ENCODE measurements around the gene ZKSCAN5. TPM values are rescaled to one million over a fixed set of nuclear protein-coding genes. Genes with fewer than 3 reads are reported as not detected.
A peak's percentile ranks its signal among the peaks of the same experiment; 100 is the strongest.

ZKSCAN5 gene
- 10 to 100 TPM in 4 of 10 donors, 1 to 10 TPM in 6; 7.6 to 11.2 (median 9.5) TPM for polyA plus RNA-seq (ENCODE audit: insufficient read length in 10 of 10)
- long read RNA-seq, donor 1: 0 reads
- long read RNA-seq, donor 2: 0 reads
- long read RNA-seq, donor 3: 0 reads
- long read RNA-seq, donor 4: 0 reads
- long read RNA-seq, donor 5: 0 reads
- long read RNA-seq, donor 6: 0 reads
- long read RNA-seq, donor 7: 0 reads
- long read RNA-seq, donor 8: 0 reads
- long read RNA-seq, donor 9: 0 reads

GRCh38 chr7:99504603-99505323 lies at the start of gene ZKSCAN5:
ZKSCAN5 (plus strand) TSS chr7:99504662; CDS start chr7:99506045, 1,383 bp downstream.
- peak; percentile 98 to 100 (median 98) for DNase-seq

GRCh38 chr7:99455874-99456273 lies 48.6 kb upstream of the ZKSCAN5 start:
- DNase-seq: no peak

- no peak for DNase-seq
Observed at GRCh38 chr7:99456288-99456687, 48.2 kb upstream of the ZKSCAN5 start.

- no peak for DNase-seq
Observed at GRCh38 chr7:99457050-99457649, 47.3 kb upstream of the ZKSCAN5 start.

GRCh38 chr7:99457650-99458493 lies 46.6 kb upstream of the ZKSCAN5 start:
- no peak for DNase-seq

- no peak for DNase-seq
Observed at GRCh38 chr7:99459087-99459486, 45.4 kb upstream of the ZKSCAN5 start.

GRCh38 chr7:99460651-99461050 lies 43.8 kb upstream of the ZKSCAN5 start:
- DNase-seq: no peak

- DNase-seq: no peak
Observed at GRCh38 chr7:99461221-99461620, 43.2 kb upstream of the ZKSCAN5 start.

GRCh38 chr7:99465421-99465768 lies 39.1 kb upstream of the ZKSCAN5 start:
- no peak for DNase-seq

- DNase-seq: no peak
Observed at GRCh38 chr7:99468336-99468918, 36.0 kb upstream of the ZKSCAN5 start.

GRCh38 chr7:99469381-99470065 lies 34.9 kb upstream of the ZKSCAN5 start:
- no peak for DNase-seq

- DNase-seq: peak; percentile 96 to 98 (median 97)
Observed at GRCh38 chr7:99472561-99473314, 31.7 kb upstream of the ZKSCAN5 start, which contains the start of gene ZNF789. ZNF789 (plus strand) TSS chr7:99472890; CDS start chr7:99476457, 3,567 bp downstream.

- DNase-seq: peak in 2 of 3 donors; percentile 32 to 37
Observed at GRCh38 chr7:99473315-99473596, 31.2 kb upstream of the ZKSCAN5 start.

GRCh38 chr7:99476107-99476506 lies 28.4 kb upstream of the ZKSCAN5 start:
- no peak for DNase-seq

GRCh38 chr7:99478464-99479440 lies 25.7 kb upstream of the ZKSCAN5 start:
- peak in 1 of 3 donors; percentile 29 for DNase-seq

- no peak for DNase-seq
Observed at GRCh38 chr7:99485094-99485493, 19.4 kb upstream of the ZKSCAN5 start.

GRCh38 chr7:99489235-99489634 lies 15.2 kb upstream of the ZKSCAN5 start:
- DNase-seq: no peak

GRCh38 chr7:99490878-99491277 lies 13.6 kb upstream of the ZKSCAN5 start:
- no peak for DNase-seq

- no peak for DNase-seq
Observed at GRCh38 chr7:99493823-99494222, 10.6 kb upstream of the ZKSCAN5 start.

Data from muscle of back (tissue), 13 donors.